ENCODE measurements around the gene HSPA6. TPM values are rescaled to one million over a fixed set of nuclear protein-coding genes. Genes with fewer than 3 reads are reported as not detected.
"Not testable (repeated sequence)": the region's sequence is repeated elsewhere in the genome, so short reads cannot be mapped to it uniquely, and the experiment has no call there.

The HSPA6 gene
- total RNA-seq, 1 experiment from 2014 or later, result 14.6 TPM

DNA sequence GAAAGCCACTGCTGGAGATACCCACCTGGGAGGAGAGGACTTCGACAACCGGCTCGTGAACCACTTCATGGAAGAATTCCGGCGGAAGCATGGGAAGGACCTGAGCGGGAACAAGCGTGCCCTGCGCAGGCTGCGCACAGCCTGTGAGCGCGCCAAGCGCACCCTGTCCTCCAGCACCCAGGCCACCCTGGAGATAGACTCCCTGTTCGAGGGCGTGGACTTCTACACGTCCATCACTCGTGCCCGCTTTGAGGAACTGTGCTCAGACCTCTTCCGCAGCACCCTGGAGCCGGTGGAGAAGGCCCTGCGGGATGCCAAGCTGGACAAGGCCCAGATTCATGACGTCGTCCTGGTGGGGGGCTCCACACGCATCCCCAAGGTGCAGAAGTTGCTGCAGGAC is 981 bp downstream of the HSPA6 start:
- H3K4me1 ChIP-seq (ENCODE audit: low read length); H3K9me2 ChIP-seq (replicated peaks; ENCODE audit: insufficient read depth, low read length); H3K36me3 ChIP-seq (ENCODE audit: insufficient read depth, low read length); H3K4me2 ChIP-seq (ENCODE audit: low read depth, low read length, poor library complexity, severe bottlenecking); H3K27ac ChIP-seq (ENCODE audit: low read length); H3K9ac ChIP-seq (ENCODE audit: low read length); H3K4me3 ChIP-seq (ENCODE audit: low read length); H2AFZ ChIP-seq (ENCODE audit: low read length); H3K27me3 ChIP-seq (ENCODE audit: low read length); H3K79me2 ChIP-seq (ENCODE audit: low read length); H3K9me3 ChIP-seq (ENCODE audit: low read length); DNase-seq; H4K20me1 ChIP-seq (ENCODE audit: insufficient read depth, low read depth, low read length): not testable (repeated sequence)

DNA sequence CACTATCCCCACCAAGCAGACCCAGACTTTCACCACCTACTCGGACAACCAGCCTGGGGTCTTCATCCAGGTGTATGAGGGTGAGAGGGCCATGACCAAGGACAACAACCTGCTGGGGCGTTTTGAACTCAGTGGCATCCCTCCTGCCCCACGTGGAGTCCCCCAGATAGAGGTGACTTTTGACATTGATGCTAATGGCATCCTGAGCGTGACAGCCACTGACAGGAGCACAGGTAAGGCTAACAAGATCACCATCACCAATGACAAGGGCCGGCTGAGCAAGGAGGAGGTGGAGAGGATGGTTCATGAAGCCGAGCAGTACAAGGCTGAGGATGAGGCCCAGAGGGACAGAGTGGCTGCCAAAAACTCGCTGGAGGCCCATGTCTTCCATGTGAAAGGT is 1.6 kb downstream of the HSPA6 start:
- not testable (repeated sequence) for H3K9me2 ChIP-seq (replicated peaks; ENCODE audit: insufficient read depth, low read length); H3K36me3 ChIP-seq (ENCODE audit: insufficient read depth, low read length); H3K9ac ChIP-seq (ENCODE audit: low read length); H3K4me3 ChIP-seq (ENCODE audit: low read length); DNase-seq; H3K4me1 ChIP-seq (ENCODE audit: low read length); H3K79me2 ChIP-seq (ENCODE audit: low read length); H3K27ac ChIP-seq (ENCODE audit: low read length); H3K9me3 ChIP-seq (ENCODE audit: low read length); H3K27me3 ChIP-seq (ENCODE audit: low read length); H4K20me1 ChIP-seq (ENCODE audit: insufficient read depth, low read depth, low read length); H3K4me2 ChIP-seq (ENCODE audit: low read depth, low read length, poor library complexity, severe bottlenecking); H2AFZ ChIP-seq (ENCODE audit: low read length)

DNA sequence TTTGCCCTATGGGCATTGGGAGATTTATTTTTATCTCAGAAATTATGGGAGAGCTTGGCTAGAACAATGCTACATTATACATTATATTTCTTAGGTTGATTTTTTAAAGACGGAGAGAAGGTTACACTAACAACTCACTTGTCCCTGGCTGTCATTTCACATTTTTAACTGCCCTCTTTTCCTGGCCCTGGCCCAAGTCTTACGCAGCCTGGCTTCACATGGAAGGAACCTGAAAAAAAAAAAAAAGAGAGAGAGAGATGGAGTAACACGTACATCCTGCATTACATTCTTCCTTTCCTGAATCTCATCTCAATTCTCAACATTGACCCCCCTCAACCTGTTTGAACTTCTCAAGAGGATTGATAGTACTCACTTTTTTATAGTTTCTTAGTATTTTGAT is 4.2 kb downstream of the HSPA6 start:
- not testable (repeated sequence) for H3K4me3 ChIP-seq (ENCODE audit: low read length); H4K20me1 ChIP-seq (ENCODE audit: insufficient read depth, low read depth, low read length); H2AFZ ChIP-seq (ENCODE audit: low read length); H3K9ac ChIP-seq (ENCODE audit: low read length); H3K27me3 ChIP-seq (ENCODE audit: low read length); H3K27ac ChIP-seq (ENCODE audit: low read length); H3K4me2 ChIP-seq (ENCODE audit: low read depth, low read length, poor library complexity, severe bottlenecking); H3K79me2 ChIP-seq (ENCODE audit: low read length); DNase-seq; H3K36me3 ChIP-seq (ENCODE audit: insufficient read depth, low read length); H3K9me2 ChIP-seq (replicated peaks; ENCODE audit: insufficient read depth, low read length); H3K9me3 ChIP-seq (ENCODE audit: low read length)
- H3K4me1 ChIP-seq (ENCODE audit: low read length), result peaks cover 18% of the 10 kb centered on the region

DNA sequence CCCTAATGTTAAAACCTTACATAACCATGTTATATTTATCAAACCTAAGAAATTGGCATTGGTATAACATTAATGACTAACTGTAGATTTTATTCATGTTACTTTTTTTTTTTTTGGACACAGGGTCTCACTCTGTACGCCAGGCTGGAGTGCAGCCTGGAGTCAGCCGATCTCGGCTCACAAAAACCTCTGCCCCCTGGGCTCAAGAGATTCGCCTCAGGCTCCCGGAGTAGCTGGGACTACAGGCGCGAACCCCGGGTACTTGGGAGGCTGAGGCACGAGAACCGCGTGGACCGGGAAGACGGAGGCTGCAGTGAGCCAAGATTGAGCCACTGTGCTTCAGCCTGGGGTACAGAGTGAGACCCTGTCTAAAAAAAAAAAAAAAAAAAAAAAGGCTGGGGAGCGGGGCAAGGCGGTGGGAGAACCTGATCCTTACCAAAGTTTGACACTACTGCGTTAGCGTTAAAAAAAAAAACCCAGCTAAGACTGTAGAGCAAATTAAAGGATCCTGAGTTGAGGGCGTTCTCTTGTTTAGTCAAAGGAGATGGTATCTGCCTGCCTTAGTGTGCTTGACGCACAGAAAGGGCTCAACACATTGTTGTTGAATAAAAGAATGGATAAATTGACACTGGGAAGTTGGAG is 5.2 kb downstream of the HSPA6 start:
- H3K79me2 ChIP-seq (ENCODE audit: low read length); H3K9me2 ChIP-seq (replicated peaks; ENCODE audit: insufficient read depth, low read length); H3K27ac ChIP-seq (ENCODE audit: low read length); H3K27me3 ChIP-seq (ENCODE audit: low read length); H3K9me3 ChIP-seq (ENCODE audit: low read length); DNase-seq; H3K36me3 ChIP-seq (ENCODE audit: insufficient read depth, low read length); H2AFZ ChIP-seq (ENCODE audit: low read length); H4K20me1 ChIP-seq (ENCODE audit: insufficient read depth, low read depth, low read length): not testable (repeated sequence)
- Histone ChIP-seq H3K4me2 (ENCODE audit: low read depth, low read length, poor library complexity, severe bottlenecking) (peak overlapping the region; percentile 90), H3K9ac (ENCODE audit: low read length) (peak overlapping the region; percentile 63; the same call in 1 of the 2 replicates), H3K4me1 (ENCODE audit: low read length) (peaks cover 18% of the 10 kb centered on the region), H3K4me3 (ENCODE audit: low read length) (peak overlapping the region; percentile 71)

DNA sequence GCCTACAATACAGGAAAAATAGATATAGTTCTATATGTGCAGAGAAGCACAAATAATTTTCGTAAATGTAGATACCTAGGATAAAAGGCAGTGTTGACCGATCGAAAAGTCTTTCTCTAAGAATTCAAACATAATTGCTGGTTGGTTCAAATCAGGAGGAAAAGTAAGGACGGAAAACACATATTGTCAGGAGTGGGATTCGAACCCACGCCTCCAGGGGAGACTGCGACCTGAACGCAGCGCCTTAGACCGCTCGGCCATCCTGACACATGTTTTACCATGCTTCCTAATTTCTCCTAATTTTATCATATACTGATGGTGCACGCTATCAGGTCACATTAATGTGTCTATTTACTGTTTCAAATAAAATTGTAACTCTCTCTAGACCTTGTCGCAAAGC is 5.8 kb downstream of the HSPA6 start:
- not testable (repeated sequence) for H3K27me3 ChIP-seq (ENCODE audit: low read length); H3K9me3 ChIP-seq (ENCODE audit: low read length); H3K36me3 ChIP-seq (ENCODE audit: insufficient read depth, low read length); H4K20me1 ChIP-seq (ENCODE audit: insufficient read depth, low read depth, low read length); H2AFZ ChIP-seq (ENCODE audit: low read length); H3K27ac ChIP-seq (ENCODE audit: low read length); H3K9me2 ChIP-seq (replicated peaks; ENCODE audit: insufficient read depth, low read length); H3K79me2 ChIP-seq (ENCODE audit: low read length)
- peak overlapping the region; percentile 63 for H3K9ac ChIP-seq (ENCODE audit: low read length)
- H3K4me2 ChIP-seq (ENCODE audit: low read depth, low read length, poor library complexity, severe bottlenecking), result peak overlapping the region; percentile 90
- peak; percentile 93 for DNase-seq
- peaks cover 18% of the 10 kb centered on the region for H3K4me1 ChIP-seq (ENCODE audit: low read length)
- H3K4me3 ChIP-seq (ENCODE audit: low read length), result peak overlapping the region; percentile 71

DNA sequence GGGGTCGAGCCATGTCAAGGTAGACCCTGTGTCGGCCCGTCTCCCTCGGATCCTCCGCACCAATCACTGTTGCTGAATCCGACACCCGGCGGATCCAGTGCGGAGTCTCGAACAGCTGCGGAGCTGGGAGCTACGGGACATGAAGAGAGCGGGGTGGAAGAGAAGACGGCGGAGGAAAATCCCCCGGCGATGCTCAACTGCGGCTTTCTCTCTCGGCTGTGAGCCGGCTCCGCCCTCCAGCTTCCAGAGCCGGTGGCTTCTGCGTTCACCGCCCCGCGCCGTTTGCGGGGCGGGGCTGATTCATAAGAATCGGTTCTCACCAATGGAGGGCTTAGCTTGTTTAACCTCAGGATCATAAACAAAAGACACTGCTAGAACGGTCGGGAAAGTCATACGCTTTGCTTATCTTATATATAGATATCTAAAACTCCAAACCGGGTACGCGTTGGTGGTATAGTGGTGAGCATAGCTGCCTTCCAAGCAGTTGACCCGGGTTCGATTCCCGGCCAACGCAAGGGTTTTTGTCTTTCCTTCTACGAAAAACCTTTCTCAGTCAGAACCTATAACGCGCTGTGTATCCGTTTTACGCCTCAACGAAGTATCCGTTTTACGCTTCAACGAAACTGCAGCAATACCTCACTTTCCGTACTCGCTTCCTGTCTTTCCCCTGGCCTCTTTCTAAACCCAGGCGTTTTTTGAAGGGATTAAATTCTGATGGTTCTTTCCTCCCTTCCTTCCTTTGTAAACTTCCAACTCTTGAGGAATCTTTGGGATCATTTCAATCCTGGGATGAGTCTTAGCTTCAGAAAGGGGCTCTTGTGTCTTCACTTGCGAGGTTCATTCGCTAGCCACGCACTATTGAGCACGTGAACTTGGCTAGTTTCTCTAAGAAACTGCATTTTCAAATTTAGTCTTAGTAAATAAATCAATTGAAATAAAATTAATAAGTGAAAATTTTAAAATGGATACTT is 6.6 kb downstream of the HSPA6 start:
- Histone ChIP-seq H2AFZ (ENCODE audit: low read length) (peak overlapping the region; percentile 83), H3K4me3 (ENCODE audit: low read length) (peak overlapping the region; percentile 71), H3K4me1 (ENCODE audit: low read length) (peaks cover 18% of the 10 kb centered on the region), H3K27ac (ENCODE audit: low read length) (peak overlapping the region; percentile 59), H3K4me2 (ENCODE audit: low read depth, low read length, poor library complexity, severe bottlenecking) (peak overlapping the region; percentile 90), H3K9ac (ENCODE audit: low read length) (peak overlapping the region; percentile 63)
- not testable (repeated sequence) for H3K9me2 ChIP-seq (replicated peaks; ENCODE audit: insufficient read depth, low read length); H3K36me3 ChIP-seq (ENCODE audit: insufficient read depth, low read length); H3K9me3 ChIP-seq (ENCODE audit: low read length); H3K27me3 ChIP-seq (ENCODE audit: low read length); H4K20me1 ChIP-seq (ENCODE audit: insufficient read depth, low read depth, low read length); H3K79me2 ChIP-seq (ENCODE audit: low read length)
- peak; percentile 100 for DNase-seq

DNA sequence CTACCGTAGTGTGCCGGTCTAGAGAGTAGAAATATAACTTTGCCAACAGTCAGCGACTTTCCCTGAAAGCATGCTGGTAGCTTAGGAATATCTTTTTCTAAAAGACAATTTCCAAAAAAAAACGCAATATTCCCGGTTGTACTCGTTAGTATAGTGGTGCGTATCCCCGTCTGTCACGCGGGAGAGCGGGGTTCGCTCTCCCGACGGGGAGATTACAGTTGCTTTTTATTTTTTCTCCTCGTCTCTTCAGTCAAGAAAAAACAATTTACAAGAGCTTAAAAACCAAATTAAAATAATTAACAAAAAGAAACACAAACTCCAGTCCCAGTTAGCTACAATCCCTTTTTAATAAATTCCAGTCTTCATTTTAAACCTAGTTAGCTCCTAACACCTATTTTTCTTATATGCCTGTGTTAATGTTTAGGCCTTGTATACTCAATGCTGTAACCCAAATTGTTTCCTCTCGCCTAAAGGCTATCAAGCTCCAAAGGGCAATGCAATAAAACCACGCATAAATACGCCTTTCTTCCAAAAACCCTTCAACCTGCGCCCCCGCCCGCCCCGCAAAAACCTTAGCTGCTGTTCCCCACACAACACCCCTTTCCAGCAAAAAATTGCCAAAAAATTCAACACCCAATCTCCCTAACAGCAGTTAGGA is 7.8 kb downstream of the HSPA6 start:
- no peaks in the 10 kb centered on the region for H3K79me2 ChIP-seq (ENCODE audit: low read length)
- no peak for DNase-seq
- H3K27ac ChIP-seq (ENCODE audit: low read length), result no peak overlapping the region
- H3K36me3 ChIP-seq (ENCODE audit: insufficient read depth, low read length), result no peaks in the 10 kb centered on the region
- no peaks in the 10 kb centered on the region for H3K9me3 ChIP-seq (ENCODE audit: low read length)
- peaks cover 18% of the 10 kb centered on the region for H3K4me1 ChIP-seq (ENCODE audit: low read length)
- H3K27me3 ChIP-seq (ENCODE audit: low read length), result no peaks in the 10 kb centered on the region
- no peaks in the 10 kb centered on the region for H4K20me1 ChIP-seq (ENCODE audit: insufficient read depth, low read depth, low read length)
- H3K9ac ChIP-seq (ENCODE audit: low read length), result no peak overlapping the region
- H3K9me2 ChIP-seq (replicated peaks; ENCODE audit: insufficient read depth, low read length), result no peaks in the 10 kb centered on the region
- H3K4me2 ChIP-seq (ENCODE audit: low read depth, low read length, poor library complexity, severe bottlenecking), result peak overlapping the region; percentile 90
- no peak overlapping the region for H2AFZ ChIP-seq (ENCODE audit: low read length)
- peak overlapping the region; percentile 71; the same call in 1 of the 2 replicates for H3K4me3 ChIP-seq (ENCODE audit: low read length)
